Gastroesophageal sphincter (tissue), 4 donors: ENCODE results near the gene PARP12. TPM values are rescaled to one million over a fixed set of nuclear protein-coding genes. Genes with fewer than 3 reads are reported as not detected.

ENCODE experiments used
- ATAC-seq: fragments of 150-250 bp; one replicate; pipeline ENCODE4 v1.9.1; 2016; ENCODE audit warnings: mild to moderate bottlenecking, moderate library complexity
- H3K27ac ChIP-seq, 4 donors: fragments of 200-600 bp; sonication (generic) in 3 of 4; 1 replicate in 3 of 4; 2 replicates in 1 of 4; pipeline ENCODE4 v1.5.1; 2016 to 2019
- H3K27me3 ChIP-seq: fragments of 200-600 bp; sonication (generic); one replicate; pipeline ENCODE4 v1.5.1; 2019
- H3K36me3 ChIP-seq, 2 donors: fragments of 200-600 bp; sonication (generic); one replicate each; pipeline ENCODE4 v1.5.1; 2019; ENCODE audit warnings: control low read depth in 1 of 2
- H3K4me1 ChIP-seq, 3 donors: fragments of 200-600 bp; sonication (generic); 1 replicate in 2 of 3; 2 replicates in 1 of 3; pipeline ENCODE4 v1.5.1; 2016 to 2019; ENCODE audit warnings: control low read depth in 2 of 3
- H3K4me3 ChIP-seq, 2 donors: fragments of 200-600 bp; sonication (generic); one replicate each; pipeline ENCODE4 v1.5.1; 2019; ENCODE audit warnings: mild to moderate bottlenecking in 1 of 2, moderate library complexity in 1 of 2
- H3K9me3 ChIP-seq, 3 donors: fragments of 200-600 bp; sonication (generic); one replicate each; pipeline ENCODE4 v1.5.1; 2017 to 2019; ENCODE audit warnings: control low read depth in 2 of 3
- EP300 ChIP-seq: sonication (generic); formaldehyde crosslinking; IDR thresholded peaks from one replicate; pipeline ENCODE4 v1.6.1; 2017; ENCODE audit warnings: antibody characterized with exemption, mild to moderate bottlenecking
- POLR2A ChIP-seq, 2 donors: fragments of 450-650 bp; IDR thresholded peaks; one replicate each; pipeline ENCODE4 v1.6.1; 2017; ENCODE audit warnings: antibody characterized with exemption in 2 of 2, mild to moderate bottlenecking in 2 of 2, moderate library complexity in 1 of 2
- POLR2AphosphoS5 ChIP-seq: sonication (generic); formaldehyde crosslinking; IDR thresholded peaks from one replicate; pipeline ENCODE4 v1.6.1; 2017; ENCODE audit warnings: antibody characterized with exemption
- WGBS, 2 donors: methylation state at CpG; one replicate each; pipeline ENCODE4 v1.1.5; 2018; ENCODE audit warnings: low coverage in 1 of 2; 5-methylcytosine and 5-hydroxymethylcytosine counted together
- total RNA-seq, 4 donors: library from RNA; depleted of rRNA; stranded (reverse); fragments of >200 nt; gene quantifications; one replicate each; pipeline ENCODE4 v1.1.0, GENCODE V29; 2016
- TF ChIP-seq, protein P1 (sequence below), 4 experiments: fragments of 200-600 bp in 2 of 4; fragments of 450-650 bp in 2 of 4; sonication (generic) in 1 of 4; IDR thresholded peaks; one replicate each; pipeline ENCODE4 v1.5.1; 2017 to 2019; ENCODE audit warnings: antibody characterized with exemption in 4 of 4, mild to moderate bottlenecking in 2 of 4, moderate library complexity in 2 of 4

Gene PARP12
- total RNA-seq, 4 donors from 2014 or later: 11.9 to 35.6 (median 18.1) TPM

DNA sequence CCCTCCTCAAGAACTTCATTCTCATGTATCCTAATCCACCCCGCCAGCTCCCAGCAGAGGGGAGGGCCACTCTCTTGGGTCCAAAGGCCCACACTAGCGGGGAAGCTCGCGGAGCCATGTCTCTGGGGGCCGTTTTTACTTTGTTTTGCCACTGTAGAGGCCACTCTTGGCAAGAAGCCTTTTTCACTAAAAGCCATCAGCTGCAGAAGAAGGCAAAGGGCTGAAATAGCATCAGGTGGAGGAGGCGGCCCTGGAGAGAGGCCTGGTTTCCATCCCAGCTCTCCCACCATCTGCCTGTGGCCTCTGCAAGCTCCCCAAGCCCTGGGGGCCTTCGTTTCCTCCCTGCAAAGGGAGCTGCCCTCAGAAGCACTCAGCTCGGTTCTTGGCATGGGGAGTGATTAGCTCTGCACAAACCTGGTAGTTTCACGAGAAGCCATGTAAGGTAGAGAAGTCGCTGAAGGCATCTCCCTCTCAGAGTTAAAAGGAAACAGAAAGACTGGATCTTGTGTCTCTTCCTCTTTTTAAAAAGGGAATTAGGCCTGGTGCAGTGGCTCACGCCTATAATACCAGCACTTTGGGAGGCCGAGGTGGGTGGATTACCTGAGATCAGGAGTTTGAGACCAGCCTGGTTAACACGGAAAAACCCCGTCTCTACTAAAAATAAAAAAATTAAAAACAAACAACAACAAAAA, 70.3 kb downstream of the PARP12 start:
- TF ChIP-seq POLR2A (IDR thresholded peaks at IDR 0.05) (no peak), POLR2AphosphoS5 (no peak), EP300 (no peak)
- TF ChIP-seq, protein P1, sequence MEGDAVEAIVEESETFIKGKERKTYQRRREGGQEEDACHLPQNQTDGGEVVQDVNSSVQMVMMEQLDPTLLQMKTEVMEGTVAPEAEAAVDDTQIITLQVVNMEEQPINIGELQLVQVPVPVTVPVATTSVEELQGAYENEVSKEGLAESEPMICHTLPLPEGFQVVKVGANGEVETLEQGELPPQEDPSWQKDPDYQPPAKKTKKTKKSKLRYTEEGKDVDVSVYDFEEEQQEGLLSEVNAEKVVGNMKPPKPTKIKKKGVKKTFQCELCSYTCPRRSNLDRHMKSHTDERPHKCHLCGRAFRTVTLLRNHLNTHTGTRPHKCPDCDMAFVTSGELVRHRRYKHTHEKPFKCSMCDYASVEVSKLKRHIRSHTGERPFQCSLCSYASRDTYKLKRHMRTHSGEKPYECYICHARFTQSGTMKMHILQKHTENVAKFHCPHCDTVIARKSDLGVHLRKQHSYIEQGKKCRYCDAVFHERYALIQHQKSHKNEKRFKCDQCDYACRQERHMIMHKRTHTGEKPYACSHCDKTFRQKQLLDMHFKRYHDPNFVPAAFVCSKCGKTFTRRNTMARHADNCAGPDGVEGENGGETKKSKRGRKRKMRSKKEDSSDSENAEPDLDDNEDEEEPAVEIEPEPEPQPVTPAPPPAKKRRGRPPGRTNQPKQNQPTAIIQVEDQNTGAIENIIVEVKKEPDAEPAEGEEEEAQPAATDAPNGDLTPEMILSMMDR (IDR thresholded peaks at IDR 0.05): no peak
- Histone ChIP-seq H3K4me3 (no peak overlapping the region), H3K4me1 (peaks cover 0 to 11% (median 0%) of the 10 kb centered on the region in 3 donors), H3K9me3 (no peaks in the 10 kb centered on the region), H3K36me3 (no peaks in the 10 kb centered on the region), H3K27ac (no peak overlapping the region), H3K27me3 (no peaks in the 10 kb centered on the region)
- ATAC-seq: no peak
- 87 to 88% methylated on average over 6 to 7 of the region's 14 CpGs for WGBS, 2 donors

DNA sequence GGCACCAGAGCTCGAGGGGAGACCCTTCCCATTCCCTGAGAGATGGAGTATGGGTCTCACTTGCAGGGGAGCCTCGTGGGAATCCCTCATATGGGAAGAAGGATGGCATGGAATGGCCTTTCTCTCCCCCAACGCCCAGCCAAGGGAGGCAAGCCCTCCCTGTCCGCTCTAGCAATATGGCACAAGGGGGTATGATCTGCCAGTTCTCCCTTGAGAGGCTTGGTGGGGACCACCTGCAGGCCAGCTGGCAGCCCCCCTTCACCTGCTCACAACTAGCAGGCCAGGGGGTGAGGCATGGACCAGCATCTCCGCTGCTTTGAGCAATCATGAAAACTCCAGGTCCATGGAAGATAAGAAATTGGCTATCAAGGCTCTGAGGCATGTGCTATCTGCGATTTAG, 70.8 kb downstream of the PARP12 start:
- ATAC-seq: no peak
- peaks cover 0 to 11% (median 0%) of the 10 kb centered on the region in 3 donors for H3K4me1 ChIP-seq
- WGBS, 2 donors: 81 to 82% methylated on average over 2 to 3 of the region's 6 CpGs
- TF ChIP-seq POLR2A (IDR thresholded peaks at IDR 0.05) (no peak), POLR2AphosphoS5 (no peak), EP300 (no peak)
- TF ChIP-seq, protein P1 (IDR thresholded peaks at IDR 0.05): no peak
- no peaks in the 10 kb centered on the region for H3K27me3 ChIP-seq
- H3K9me3 ChIP-seq: no peaks in the 10 kb centered on the region
- no peak overlapping the region for H3K4me3 ChIP-seq
- H3K27ac ChIP-seq: no peak overlapping the region
- no peaks in the 10 kb centered on the region for H3K36me3 ChIP-seq

DNA sequence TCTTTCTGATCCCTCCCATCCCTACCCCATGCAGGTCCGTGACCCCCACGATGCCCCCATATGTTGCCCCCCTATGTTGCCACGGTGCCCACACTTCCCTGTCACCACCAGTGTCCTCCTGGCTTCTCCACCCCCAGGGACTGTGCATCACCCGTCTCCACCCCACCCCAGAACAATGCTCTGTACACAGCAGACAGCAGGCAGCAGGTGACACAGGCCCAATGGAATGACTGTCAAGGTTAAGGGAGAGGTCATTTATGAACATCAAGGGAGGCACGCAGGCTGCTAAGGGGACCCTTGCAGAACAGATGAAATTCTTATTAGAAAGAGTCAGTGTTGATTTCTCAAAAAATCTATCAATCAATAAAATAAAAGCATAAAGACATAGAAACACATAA, 71.5 kb downstream of the PARP12 start:
- ATAC-seq: no peak
- TF ChIP-seq POLR2A (IDR thresholded peaks at IDR 0.05): no peak
- TF ChIP-seq EP300: no peak
- no peak for TF ChIP-seq POLR2AphosphoS5
- TF ChIP-seq, protein P1 (IDR thresholded peaks at IDR 0.05): no peak
- Histone ChIP-seq H3K4me1 (peaks cover 0 to 11% (median 0%) of the 10 kb centered on the region in 3 donors), H3K27me3 (no peaks in the 10 kb centered on the region), H3K4me3 (no peak overlapping the region), H3K36me3 (no peaks in the 10 kb centered on the region), H3K27ac (no peak overlapping the region), H3K9me3 (no peaks in the 10 kb centered on the region)
- WGBS, 2 donors: 78 to 88% methylated on average over 3 to 4 of the region's 5 CpGs

GRCh38 chr7:139990571-139991268, 72.0 kb downstream of the PARP12 start:
- no peak for TF ChIP-seq POLR2AphosphoS5
- TF ChIP-seq EP300: no peak
- TF ChIP-seq POLR2A (IDR thresholded peaks at IDR 0.05): no peak
- TF ChIP-seq, protein P1 (IDR thresholded peaks at IDR 0.05): no peak
- Histone ChIP-seq H3K9me3 (no peaks in the 10 kb centered on the region), H3K27me3 (no peaks in the 10 kb centered on the region), H3K4me1 (peaks cover 0 to 11% (median 0%) of the 10 kb centered on the region in 3 donors), H3K27ac (no peak overlapping the region), H3K36me3 (no peaks in the 10 kb centered on the region), H3K4me3 (no peak overlapping the region)
- ATAC-seq: no peak
- 94 to 95% methylated on average over 12 to 13 of the region's 22 CpGs for WGBS, 2 donors

DNA sequence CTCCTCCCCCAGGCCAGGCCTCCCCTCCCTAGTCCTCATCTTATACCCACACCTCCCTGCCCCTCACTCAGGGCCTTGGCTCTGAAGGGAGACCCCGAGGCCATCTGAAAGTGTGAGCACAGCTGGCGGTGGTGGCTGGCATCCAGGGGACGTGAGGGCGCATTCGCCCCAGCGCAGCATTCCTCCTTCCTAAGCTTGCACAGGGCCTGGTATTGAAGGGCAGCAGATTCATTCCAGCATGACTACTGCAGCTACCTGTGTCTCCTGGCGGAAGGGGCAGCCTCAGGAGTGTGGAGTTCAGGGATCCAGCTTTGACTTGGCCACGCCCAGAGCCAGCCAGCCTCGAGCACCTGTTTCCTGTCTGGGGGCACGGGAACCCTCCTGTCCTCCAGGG, 72.6 kb downstream of the PARP12 start:
- no peaks in the 10 kb centered on the region for H3K36me3 ChIP-seq
- H3K4me1 ChIP-seq: peaks cover 0 to 6% (median 0%) of the 10 kb centered on the region in 3 donors
- H3K27me3 ChIP-seq: no peaks in the 10 kb centered on the region
- TF ChIP-seq POLR2A (IDR thresholded peaks at IDR 0.05): no peak
- TF ChIP-seq EP300: no peak
- TF ChIP-seq POLR2AphosphoS5: no peak
- TF ChIP-seq, protein P1 (IDR thresholded peaks at IDR 0.05): no peak
- no peak for ATAC-seq
- H3K9me3 ChIP-seq: no peaks in the 10 kb centered on the region
- H3K27ac ChIP-seq: no peak overlapping the region
- no peak overlapping the region for H3K4me3 ChIP-seq
- WGBS, 2 donors: no CpG with 5 or more reads among the region's 10 CpGs
